HG02981 (cell line): ENCODE measurements around the gene SPATA33.
"Not testable (repeated sequence)": the region's sequence is repeated elsewhere in the genome, so short reads cannot be mapped to it uniquely, and the experiment has no call there.

Experiments
- ATAC-seq: cut with Tn5 transposase; IDR thresholded peaks from one replicate; pipeline ENCODE4 v1.9.1; 2021; ENCODE audit warnings: mild to moderate bottlenecking, moderate library complexity; ENCODE audit not compliant: unreplicated experiment

Gene SPATA33

GRCh38 chr16:89658221-89658879, 714 bp downstream of the SPATA33 start:
- no peak for ATAC-seq

- no peak for ATAC-seq
These were observed 2.5 kb downstream of the SPATA33 start for GRCh38 chr16:89660146-89660545.

GRCh38 chr16:89661215-89661614, 3.6 kb downstream of the SPATA33 start:
- ATAC-seq: no peak

- not testable (repeated sequence) for ATAC-seq
These were observed 6.6 kb downstream of the SPATA33 start for GRCh38 chr16:89664238-89664637.

- ATAC-seq: not testable (repeated sequence)
These were observed 9.4 kb downstream of the SPATA33 start for GRCh38 chr16:89667000-89667399.

DNA sequence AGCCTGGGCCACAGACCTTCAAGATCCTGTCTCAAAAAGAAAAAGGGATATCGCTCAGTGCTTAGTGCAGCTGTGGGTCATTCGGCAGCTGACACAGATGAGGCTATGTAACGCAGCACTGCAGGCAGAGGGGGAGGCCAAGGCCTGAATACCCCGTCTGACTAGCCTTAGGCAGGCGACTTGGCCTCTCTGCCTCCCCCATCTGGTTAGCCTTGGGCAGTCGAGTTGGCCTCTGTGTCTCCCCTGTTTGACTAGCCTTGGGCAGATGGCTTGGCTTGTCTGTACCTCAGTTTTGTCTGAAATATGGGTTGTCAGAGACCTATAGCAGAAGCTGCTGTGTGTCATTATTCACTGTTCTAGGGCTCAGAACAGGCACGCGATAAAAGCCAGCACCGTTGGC, 10.0 kb downstream of the SPATA33 start:
- ATAC-seq: no peak

- no peak for ATAC-seq
These were observed 11.1 kb downstream of the SPATA33 start for GRCh38 chr16:89668790-89669158.

DNA sequence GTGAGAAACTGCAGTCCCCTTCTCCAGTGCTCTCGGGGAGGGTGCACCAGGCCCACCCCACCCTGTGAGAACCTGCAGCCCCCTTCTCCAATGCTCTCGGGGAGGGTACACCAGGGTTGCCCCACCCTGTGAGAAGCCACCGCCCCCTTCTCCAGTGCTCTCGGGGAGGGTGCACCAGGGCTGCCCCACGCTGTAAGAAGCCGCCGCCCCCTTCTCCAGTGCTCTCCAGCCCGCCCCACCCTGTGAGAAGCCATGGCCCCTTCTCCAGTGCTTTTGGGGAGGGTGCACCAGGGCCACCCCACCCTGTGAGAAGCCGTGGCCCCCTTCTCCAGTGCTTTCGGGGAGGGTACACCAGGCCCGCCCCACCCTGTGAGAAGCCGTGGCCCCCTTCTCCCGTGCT, 12.1 kb downstream of the SPATA33 start:
- no peak for ATAC-seq

- no peak for ATAC-seq
These were observed 13.1 kb downstream of the SPATA33 start for GRCh38 chr16:89670496-89671431.

DNA sequence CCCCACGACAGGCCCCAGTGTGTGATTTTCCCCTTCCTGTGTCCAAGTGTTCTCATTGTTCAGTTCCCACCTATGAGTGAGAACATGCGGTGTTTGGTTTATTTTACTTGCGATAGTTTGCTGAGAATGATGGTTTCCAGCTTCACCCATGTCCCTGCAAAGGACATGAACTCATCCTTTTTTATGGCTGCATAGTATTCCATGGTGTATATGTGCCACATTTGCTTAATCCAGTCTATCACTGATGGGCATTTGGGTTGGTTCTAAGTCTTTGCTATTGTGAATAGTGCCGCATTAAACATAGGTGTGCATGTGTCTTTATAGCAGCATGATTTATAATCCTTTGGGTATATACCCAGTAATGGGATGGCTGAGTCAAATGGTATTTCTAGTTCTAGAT, 13.9 kb downstream of the SPATA33 start:
- not testable (repeated sequence) for ATAC-seq

- no peak for ATAC-seq
These were observed 14.7 kb downstream of the SPATA33 start for GRCh38 chr16:89672177-89672941.

DNA sequence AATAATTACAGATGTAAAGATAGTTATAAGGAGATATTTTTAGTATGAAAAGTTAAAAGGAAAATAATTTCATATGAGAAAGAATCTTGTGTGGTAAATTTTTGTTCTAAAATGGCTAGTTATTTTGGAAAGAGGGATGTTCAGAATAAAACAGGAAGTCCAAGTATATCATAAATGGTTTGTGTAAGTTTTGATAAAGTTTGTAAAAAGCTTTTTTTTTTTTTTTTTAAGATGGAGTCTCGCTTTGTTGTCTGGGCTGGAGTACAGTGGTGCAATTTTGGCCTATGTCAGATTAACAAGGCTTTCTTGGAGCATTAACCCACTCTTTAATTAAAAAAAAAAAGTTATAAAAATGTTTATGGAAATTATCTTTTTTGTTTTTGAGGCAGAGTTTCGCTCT, 20.6 kb downstream of the SPATA33 start:
- ATAC-seq: no peak

DNA sequence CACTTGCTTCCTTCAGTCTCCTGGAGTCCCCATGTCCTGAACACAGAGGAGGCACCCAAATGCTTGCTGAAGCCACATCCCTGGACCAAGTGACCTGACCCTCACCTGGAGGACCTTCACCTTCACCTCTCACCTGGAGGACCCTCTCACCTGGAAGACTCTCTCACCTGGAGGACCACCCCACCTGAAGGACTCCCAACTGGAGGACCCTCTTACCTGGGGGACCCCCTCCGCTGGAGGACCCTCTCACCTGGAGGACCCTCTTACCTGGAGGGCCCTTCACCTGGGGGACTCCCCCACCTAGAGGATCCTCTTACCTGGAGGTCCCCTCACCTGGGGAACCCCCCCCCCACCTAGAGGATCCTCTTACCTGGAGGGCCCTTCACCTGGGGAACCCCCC, 28.3 kb downstream of the SPATA33 start:
- no peak for ATAC-seq

GRCh38 chr16:89686520-89687091, 29.0 kb downstream of the SPATA33 start, which contains the start of gene CDK10:
CDK10 (plus strand) TSS chr16:89686689; CDS start chr16:89686711, 22 bp downstream.
- ATAC-seq: peak; percentile 69

- peak; percentile 52 for ATAC-seq
These were observed 29.7 kb downstream of the SPATA33 start for GRCh38 chr16:89687092-89687940.

GRCh38 chr16:89688395-89688794, 30.8 kb downstream of the SPATA33 start:
- no peak for ATAC-seq

DNA sequence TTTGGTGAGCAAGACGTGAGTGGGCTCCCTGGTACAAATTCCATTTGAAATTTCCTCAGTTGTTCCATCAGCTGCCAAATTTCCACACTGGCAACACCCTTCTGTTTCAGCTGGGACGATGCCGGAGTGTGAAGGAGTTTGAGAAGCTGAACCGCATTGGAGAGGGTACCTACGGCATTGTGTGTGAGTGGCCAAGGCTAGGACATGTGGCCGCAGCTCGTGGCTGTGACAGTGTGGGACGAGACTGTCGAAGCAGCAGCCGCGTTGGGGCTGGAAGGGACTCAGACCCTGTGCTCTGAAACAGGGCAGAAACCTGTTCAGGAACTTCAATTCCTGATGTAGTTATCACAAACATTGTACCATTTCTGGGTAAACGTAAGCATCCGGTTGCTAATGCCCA, 31.5 kb downstream of the SPATA33 start:
- ATAC-seq: no peak

DNA sequence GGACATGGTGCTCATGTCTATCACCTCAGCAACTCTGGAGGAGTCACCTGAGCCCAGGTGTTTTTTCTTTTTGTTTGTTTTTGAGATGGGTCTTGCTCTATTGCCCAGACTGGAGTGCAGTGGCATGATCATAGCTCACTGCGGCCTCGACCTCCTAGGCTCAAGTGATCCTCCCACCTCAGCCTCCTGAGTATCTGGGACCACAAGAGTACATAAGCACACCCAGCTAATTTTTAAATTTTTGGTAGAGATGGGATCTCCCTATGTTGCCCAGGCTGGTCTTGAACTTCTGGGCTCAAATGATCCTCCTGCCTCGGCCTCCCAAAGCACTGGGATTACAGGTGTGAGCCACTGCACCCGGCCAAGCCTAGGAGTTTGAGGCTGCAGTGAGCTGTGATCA, 32.0 kb downstream of the SPATA33 start:
- not testable (repeated sequence) for ATAC-seq

- no peak for ATAC-seq
These were observed 32.8 kb downstream of the SPATA33 start for GRCh38 chr16:89690392-89690901.
